Fibroblast of the aortic adventitia (primary cell): ENCODE data around the gene RNF126. TPM values are rescaled to one million over a fixed set of nuclear protein-coding genes. Genes with fewer than 3 reads are reported as not detected.

ENCODE experiments used
- DNase-seq: peaks from one replicate; pipeline ENCODE4 v3.0.0-alpha.2; 2010; ENCODE audit warnings: low read depth
- H3K4me3 ChIP-seq: 2 replicates; pipeline ENCODE4 v1.5.1; 2011; ENCODE audit warnings: low read depth, mild to moderate bottlenecking, control low read depth, low read length, moderate library complexity
- CTCF ChIP-seq: IDR thresholded peaks from 2 replicates; pipeline ENCODE4 v1.5.1; 2011; ENCODE audit warnings: mild to moderate bottlenecking, low read length, control low read depth, inconsistent platforms; ENCODE audit not compliant: insufficient read depth
- total RNA-seq: library from RNA; depleted of rRNA; stranded (reverse); fragments of >200 nt; gene quantifications from 2 replicates; pipeline ENCODE4 v1.2.3, GENCODE V29; 2012; ENCODE audit warnings: low replicate concordance

The RNF126 gene
- total RNA-seq: 24.5 and 28.9 TPM in 2 replicates

- peak within 1 kb of the TSS; percentile 84 for H3K4me3 ChIP-seq
- peak; percentile 87 for DNase-seq
- TF ChIP-seq CTCF: no peak
Observed at GRCh38 chr19:662962-663681, at the start of gene RNF126. Gene RNF126 (minus strand): TSS chr19:663214. CDS start chr19:663121, 93 bp downstream.

GRCh38 chr19:711254-711653 is 48.2 kb upstream of the RNF126 start:
- no peak for DNase-seq
- H3K4me3 ChIP-seq: no peak overlapping the region
- TF ChIP-seq CTCF: no peak

GRCh38 chr19:710767-711166 is 47.8 kb upstream of the RNF126 start:
- peak overlapping the region; percentile 25 for H3K4me3 ChIP-seq
- peak; percentile 25 for DNase-seq
- TF ChIP-seq CTCF: no peak

- H3K4me3 ChIP-seq: peak overlapping the region; percentile 66
- no peak for TF ChIP-seq CTCF
- DNase-seq: peak; percentile 30
Observed at GRCh38 chr19:709965-710571, 47.1 kb upstream of the RNF126 start.

- H3K4me3 ChIP-seq: peak overlapping the region; percentile 66
- no peak for TF ChIP-seq CTCF
- no peak for DNase-seq
Observed at GRCh38 chr19:709196-709964, 46.4 kb upstream of the RNF126 start.

- TF ChIP-seq CTCF: no peak
- H3K4me3 ChIP-seq: peak within 1 kb of the TSS; percentile 66
- no peak for DNase-seq
Observed at GRCh38 chr19:708154-709143, 45.4 kb upstream of the RNF126 start, which contains the start of gene PALM. Gene PALM (plus strand): TSS chr19:708935. CDS start chr19:709147, 212 bp downstream.
